Stomach (tissue), 9 donors: ENCODE measurements around the gene PLSCR1. TPM values are rescaled to one million over a fixed set of nuclear protein-coding genes. Genes with fewer than 3 reads are reported as not detected.

Experiments used
- DNase-seq, 2 donors: peaks; one replicate each; pipeline versions ENCODE4 v3.0.0 to v3.0.0-alpha.2; 2013 to 2019
- H3K27ac ChIP-seq, 5 donors: fragments of 200-600 bp in 4 of 5; sonication (generic) in 4 of 5; one replicate each; pipeline ENCODE4 v1.5.1; 2013 to 2019; ENCODE audit warnings: mild to moderate bottlenecking in 1 of 5, moderate library complexity in 1 of 5
- H3K27me3 ChIP-seq, 3 donors: fragments of 200-600 bp; sonication (generic); one replicate each; pipeline ENCODE4 v1.5.1; 2017 to 2019; ENCODE audit warnings: mixed run types in 1 of 3
- H3K36me3 ChIP-seq, 4 donors: fragments of 200-600 bp; sonication (generic); 1 replicate in 3 of 4; 2 replicates in 1 of 4; pipeline ENCODE4 v1.5.1; 2016 to 2019
- H3K4me1 ChIP-seq, 4 donors: fragments of 200-600 bp; sonication (generic); one replicate each; pipeline ENCODE4 v1.5.1; 2016 to 2019
- H3K4me3 ChIP-seq, 4 donors: fragments of 200-600 bp; sonication (generic) in 3 of 4; one replicate each; pipeline ENCODE4 v1.5.1; 2016 to 2019; ENCODE audit warnings: mild to moderate bottlenecking in 1 of 4
- H3K9me3 ChIP-seq, 4 donors: fragments of 200-600 bp; sonication (generic); one replicate each; pipeline ENCODE4 v1.5.1; 2016 to 2019
- CTCF ChIP-seq, 7 experiments: fragments of 450-650 bp in 4 of 7; fragments of 200-600 bp in 3 of 7; sonication (generic) in 3 of 7; IDR thresholded peaks; one replicate each; pipeline ENCODE4 v1.5.1; 2016 to 2019; ENCODE audit warnings: antibody characterized with exemption in 7 of 7, control low read depth in 2 of 7, mild to moderate bottlenecking in 1 of 7
- EP300 ChIP-seq: sonication (generic); formaldehyde crosslinking; IDR thresholded peaks from one replicate; pipeline ENCODE4 v1.6.1; 2017; ENCODE audit warnings: antibody characterized with exemption
- POLR2A ChIP-seq, 4 donors: fragments of 450-650 bp; IDR thresholded peaks; one replicate each; pipeline ENCODE4 v1.6.1; 2016; ENCODE audit warnings: antibody characterized with exemption in 4 of 4, control low read depth in 2 of 4, mild to moderate bottlenecking in 1 of 4, moderate library complexity in 1 of 4
- POLR2AphosphoS5 ChIP-seq, 3 donors: sonication (generic); formaldehyde crosslinking; IDR thresholded peaks; one replicate each; pipeline ENCODE4 v1.6.1; 2016; ENCODE audit warnings: antibody characterized with exemption in 3 of 3
- WGBS, 5 donors: extraction: QIAGEN DNeasy Blood & Tissue Kit in 3 of 5; methylation state at CpG; one replicate each; pipeline versions ENCODE4 v1.1.5 to v1.1.7; 2013 to 2018; 5-methylcytosine and 5-hydroxymethylcytosine counted together
- intact Hi-C: fragments of 100-400 bp; cut with DNase I; formaldehyde crosslinking; loops from one replicate; pipeline ENCODE4 v1.15.1; 2023; ENCODE audit warnings: low total_unique reads
- polyA plus RNA-seq, 3 donors: library from polyadenylated mRNA; stranded (reverse); fragments of 200-250 nt; gene quantifications; one replicate each; pipeline ENCODE4 v1.2.3, GENCODE V29; 2013
- total RNA-seq, 5 donors: library from RNA; depleted of rRNA; stranded (reverse); fragments of >200 nt; gene quantifications; one replicate each; pipeline versions ENCODE4 v1.1.0 to v1.2.3, GENCODE V29; 2014 to 2016
- donor health status: healthy with polysubstance abuse.
- donor health status: Bipolar disorder and iron deficiency.
- donor health status: healthy.

The PLSCR1 gene
- total and polyA plus RNA-seq, 8 donors: 18.7 to 506 (median 70.1) TPM

DNA sequence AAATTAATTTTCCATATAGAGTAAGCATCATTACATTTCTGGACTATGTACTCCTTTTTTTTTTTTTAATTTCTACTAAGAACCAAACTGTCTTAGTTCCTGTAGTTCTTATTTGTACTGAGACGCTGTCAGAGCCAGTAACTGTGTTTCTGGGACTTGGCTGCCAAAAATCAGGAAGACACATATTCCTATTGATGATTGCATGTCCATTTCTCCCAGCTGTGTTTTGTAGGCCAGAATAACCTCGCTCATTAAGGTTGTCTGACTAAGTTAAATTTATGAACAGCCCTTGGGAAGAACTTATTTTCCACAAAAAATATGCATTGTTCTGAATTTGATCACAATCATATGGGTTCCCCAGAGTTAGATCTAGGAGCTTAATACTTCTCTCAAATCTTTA, 31.2 kb upstream of the PLSCR1 start:
- TF ChIP-seq POLR2AphosphoS5 (IDR thresholded peaks at IDR 0.05) (no peak), CTCF (IDR thresholded peaks at IDR 0.05) (no peak), POLR2A (IDR thresholded peaks at IDR 0.05) (no peak), EP300 (no peak)
- H3K27ac ChIP-seq: no peak overlapping the region
- H3K4me1 ChIP-seq: no peaks in the 10 kb centered on the region
- no peaks in the 10 kb centered on the region for H3K36me3 ChIP-seq
- H3K9me3 ChIP-seq: no peaks in the 10 kb centered on the region
- H3K4me3 ChIP-seq: no peak overlapping the region
- H3K27me3 ChIP-seq: no peaks in the 10 kb centered on the region
- peak in 1 of 2 donors; percentile 24 for DNase-seq
- 71 to 90% (median 81%) methylated on average over 2 of the region's 2 CpGs for WGBS, 5 donors
- intact Hi-C loops: no loop called here

DNA sequence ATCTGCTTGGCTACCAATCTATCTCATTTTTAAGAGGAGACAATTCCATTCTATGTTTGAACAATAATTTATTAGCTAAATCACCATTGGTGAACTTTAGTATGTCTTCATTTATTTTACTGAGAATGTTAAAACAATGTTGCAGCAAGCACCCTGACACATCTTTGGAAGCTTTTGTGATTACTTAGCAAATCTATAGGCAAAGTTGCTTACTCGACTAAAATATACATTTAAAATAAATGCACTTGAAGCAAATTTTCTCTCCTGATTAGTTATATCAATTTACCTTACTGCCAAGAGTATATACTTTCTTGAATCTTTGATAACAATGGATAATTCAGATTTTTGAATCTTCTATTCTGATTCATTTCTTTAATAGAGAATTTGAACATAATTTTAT, 29.8 kb upstream of the PLSCR1 start:
- TF ChIP-seq POLR2AphosphoS5 (IDR thresholded peaks at IDR 0.05) (no peak), CTCF (IDR thresholded peaks at IDR 0.05) (no peak), POLR2A (IDR thresholded peaks at IDR 0.05) (no peak), EP300 (no peak)
- Histone ChIP-seq H3K4me1 (no peaks in the 10 kb centered on the region), H3K27ac (no peak overlapping the region), H3K27me3 (no peaks in the 10 kb centered on the region), H3K4me3 (no peak overlapping the region), H3K9me3 (no peaks in the 10 kb centered on the region), H3K36me3 (no peaks in the 10 kb centered on the region)
- DNase-seq: no peak
- intact Hi-C loops: no loop called here
- 31 to 57% (median 49%) methylated on average over 1 of the region's 1 CpG for WGBS, 5 donors

DNA sequence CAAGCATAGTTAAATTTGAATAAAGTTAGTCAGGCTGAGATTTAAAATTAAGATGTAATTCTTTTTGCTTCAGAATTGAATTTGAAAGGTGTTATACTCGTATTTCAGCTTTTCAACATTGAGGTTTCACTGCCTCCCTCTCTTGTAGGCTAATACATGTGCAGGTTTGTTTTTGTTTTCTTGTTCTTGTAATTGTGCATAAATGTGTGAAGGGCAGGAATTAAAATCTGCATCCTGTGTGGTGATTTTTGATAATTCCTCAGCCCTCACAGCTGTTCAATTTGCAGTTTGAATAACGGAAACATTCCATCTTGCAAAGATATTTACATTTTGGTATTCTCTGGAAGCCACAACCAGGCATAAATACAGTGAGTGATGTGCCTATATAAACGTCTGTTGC, 24.9 kb upstream of the PLSCR1 start:
- TF ChIP-seq POLR2AphosphoS5 (IDR thresholded peaks at IDR 0.05) (no peak), POLR2A (IDR thresholded peaks at IDR 0.05) (no peak), EP300 (no peak), CTCF (IDR thresholded peaks at IDR 0.05) (no peak)
- no peak overlapping the region for H3K4me3 ChIP-seq
- DNase-seq: no peak
- H3K27me3 ChIP-seq: no peaks in the 10 kb centered on the region
- no peaks in the 10 kb centered on the region for H3K4me1 ChIP-seq
- intact Hi-C loops: loop anchor here (10.0 kb wide), 1 partner anchor 235 kb away; no protein-coding TSS in a partner anchor
- 43 to 64% (median 56%) methylated on average over 3 of the region's 3 CpGs for WGBS, 5 donors
- no peaks in the 10 kb centered on the region for H3K36me3 ChIP-seq
- no peak overlapping the region for H3K27ac ChIP-seq
- no peaks in the 10 kb centered on the region for H3K9me3 ChIP-seq

- Histone ChIP-seq H3K4me1 (no peaks in the 10 kb centered on the region), H3K4me3 (no peak overlapping the region), H3K27ac (no peak overlapping the region), H3K9me3 (no peaks in the 10 kb centered on the region), H3K27me3 (no peaks in the 10 kb centered on the region), H3K36me3 (no peaks in the 10 kb centered on the region)
- intact Hi-C loops: loop anchor here (10.0 kb wide), 1 partner anchor 231 kb away; no protein-coding TSS in a partner anchor
- no peak for DNase-seq
- no peak for TF ChIP-seq POLR2A (IDR thresholded peaks at IDR 0.05)
- no peak for TF ChIP-seq CTCF (IDR thresholded peaks at IDR 0.05)
- no peak for TF ChIP-seq EP300
- TF ChIP-seq POLR2AphosphoS5 (IDR thresholded peaks at IDR 0.05): no peak
Measured at GRCh38 chr3:146566138-146566537, 21.7 kb upstream of the PLSCR1 start.
